ENCODE measurements around the gene LIPE. TPM values are rescaled to one million over a fixed set of nuclear protein-coding genes. Genes with fewer than 3 reads are reported as not detected.

The LIPE gene
- total and polyA plus RNA-seq, 12 donors = 39.4 to 109 (median 55.0) TPM

DNA sequence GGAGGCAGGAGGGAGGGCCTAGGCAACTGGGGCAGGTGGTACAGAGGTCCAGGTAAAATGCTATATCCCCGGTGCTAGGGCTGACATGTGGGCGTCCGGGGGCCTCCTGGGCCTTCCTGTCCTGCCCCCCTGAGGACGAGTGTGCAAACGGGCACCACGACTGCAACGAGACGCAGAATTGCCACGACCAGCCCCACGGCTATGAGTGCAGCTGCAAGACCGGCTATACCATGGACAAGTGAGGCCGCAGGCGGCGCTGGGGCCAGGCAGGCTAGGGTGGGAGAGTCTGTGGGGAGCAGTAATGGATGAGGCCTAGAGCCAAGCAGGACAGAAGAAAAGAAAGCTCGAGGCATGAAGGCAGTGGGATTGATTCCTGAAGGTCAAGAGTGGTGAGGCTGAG, 58.4 kb downstream of the LIPE start:
- 94 to 97% methylated on average over 15 of the region's 15 CpGs for WGBS, 2 donors
- Histone ChIP-seq H3K4me1 (peaks cover 0 to 35% (median 13%) of the 10 kb centered on the region in 9 donors), H3K4me3 (no peak overlapping the region), H3K27me3 (no peaks in the 10 kb centered on the region), H3K9me3 (peaks cover 0 to 8% (median 3%) of the 10 kb centered on the region in 11 donors), H3K27ac (no peak overlapping the region), H3K36me3 (peaks cover 0 to 52% (median 8%) of the 10 kb centered on the region in 9 donors)
- ATAC-seq (no peak), DNase-seq (no peak)
- intact Hi-C loops (cut with DNase I) = no loop called here
- TF ChIP-seq, protein P1, sequence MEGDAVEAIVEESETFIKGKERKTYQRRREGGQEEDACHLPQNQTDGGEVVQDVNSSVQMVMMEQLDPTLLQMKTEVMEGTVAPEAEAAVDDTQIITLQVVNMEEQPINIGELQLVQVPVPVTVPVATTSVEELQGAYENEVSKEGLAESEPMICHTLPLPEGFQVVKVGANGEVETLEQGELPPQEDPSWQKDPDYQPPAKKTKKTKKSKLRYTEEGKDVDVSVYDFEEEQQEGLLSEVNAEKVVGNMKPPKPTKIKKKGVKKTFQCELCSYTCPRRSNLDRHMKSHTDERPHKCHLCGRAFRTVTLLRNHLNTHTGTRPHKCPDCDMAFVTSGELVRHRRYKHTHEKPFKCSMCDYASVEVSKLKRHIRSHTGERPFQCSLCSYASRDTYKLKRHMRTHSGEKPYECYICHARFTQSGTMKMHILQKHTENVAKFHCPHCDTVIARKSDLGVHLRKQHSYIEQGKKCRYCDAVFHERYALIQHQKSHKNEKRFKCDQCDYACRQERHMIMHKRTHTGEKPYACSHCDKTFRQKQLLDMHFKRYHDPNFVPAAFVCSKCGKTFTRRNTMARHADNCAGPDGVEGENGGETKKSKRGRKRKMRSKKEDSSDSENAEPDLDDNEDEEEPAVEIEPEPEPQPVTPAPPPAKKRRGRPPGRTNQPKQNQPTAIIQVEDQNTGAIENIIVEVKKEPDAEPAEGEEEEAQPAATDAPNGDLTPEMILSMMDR (IDR thresholded peaks at IDR 0.05) = no peak

GRCh38 chr19:42368360-42368759, 58.8 kb downstream of the LIPE start:
- Histone ChIP-seq H3K27me3 (no peaks in the 10 kb centered on the region), H3K36me3 (peaks cover 0 to 52% (median 12%) of the 10 kb centered on the region in 9 donors), H3K27ac (no peak overlapping the region), H3K4me3 (no peak overlapping the region), H3K4me1 (peaks cover 0 to 35% (median 13%) of the 10 kb centered on the region in 9 donors), H3K9me3 (peaks cover 0 to 12% (median 4%) of the 10 kb centered on the region in 11 donors)
- TF ChIP-seq, protein P1 (IDR thresholded peaks at IDR 0.05) = no peak
- DNase-seq (no peak), ATAC-seq (no peak)
- intact Hi-C loops (cut with DNase I) = no loop called here
- 94 to 99% methylated on average over 11 of the region's 11 CpGs for WGBS, 2 donors

- Histone ChIP-seq H3K27me3 (no peaks in the 10 kb centered on the region), H3K4me3 (no peak overlapping the region), H3K9me3 (peaks cover 0 to 16% (median 4%) of the 10 kb centered on the region in 11 donors), H3K36me3 (peaks cover 0 to 52% (median 17%) of the 10 kb centered on the region in 9 donors), H3K27ac (no peak overlapping the region), H3K4me1 (peaks cover 0 to 35% (median 13%) of the 10 kb centered on the region in 9 donors)
- intact Hi-C loops (cut with DNase I) = no loop called here
- ATAC-seq (no peak), DNase-seq (no peak)
- TF ChIP-seq, protein P1 (IDR thresholded peaks at IDR 0.05) = no peak
- WGBS, 2 donors = 95 to 96% methylated on average over 4 of the region's 4 CpGs
Measured at GRCh38 chr19:42367929-42368328, 59.3 kb downstream of the LIPE start.

- H3K4me3 ChIP-seq = no peak overlapping the region
- peak; percentile 17 to 73 (median 47) for ATAC-seq
- DNase-seq = peak in 1 of 2 donors; percentile 33
- WGBS, 2 donors = 54 to 68% methylated on average over 1 of the region's 1 CpG
- peak overlapping the region in 8 of 10 donors; percentile 33 to 74 (median 58) for H3K27ac ChIP-seq
- intact Hi-C loops (cut with DNase I) = no loop called here
- TF ChIP-seq, protein P1 (IDR thresholded peaks at IDR 0.05) = no peak
- peaks cover 0 to 35% (median 13%) of the 10 kb centered on the region in 9 donors for H3K4me1 ChIP-seq
- H3K36me3 ChIP-seq = peaks cover 0 to 51% (median 18%) of the 10 kb centered on the region in 9 donors
- H3K27me3 ChIP-seq = no peaks in the 10 kb centered on the region
- peaks cover 0 to 16% (median 4%) of the 10 kb centered on the region in 11 donors for H3K9me3 ChIP-seq
Measured at GRCh38 chr19:42366673-42367072, 60.5 kb downstream of the LIPE start.
